Adrenal gland (tissue), 5 donors: ENCODE results near the gene ARL17B.
"Not testable (repeated sequence)": the region's sequence is repeated elsewhere in the genome, so short reads cannot be mapped to it uniquely, and the experiment has no call there.

Source experiments
- POLR2A ChIP-seq, 2 donors: fragments of 450-650 bp; IDR thresholded peaks; one replicate each; pipeline ENCODE4 v1.6.1; 2017; ENCODE audit warnings: antibody characterized with exemption in 2 of 2, mild to moderate bottlenecking in 2 of 2, moderate library complexity in 1 of 2
- TF ChIP-seq, protein P1 (sequence below), 6 experiments: fragments of 450-650 bp in 4 of 6; fragments of 200-600 bp in 2 of 6; sonication (generic) in 1 of 6; IDR thresholded peaks; 1 replicate in 5 of 6; 2 replicates in 1 of 6; pipeline versions ENCODE4 v1.5.1 to v1.8.0; 2016 to 2021; ENCODE audit warnings: antibody characterized with exemption in 6 of 6, mild to moderate bottlenecking in 2 of 6, moderate library complexity in 1 of 6
- donor health status: DM: no; HTN: no; CAD: no.

DNA sequence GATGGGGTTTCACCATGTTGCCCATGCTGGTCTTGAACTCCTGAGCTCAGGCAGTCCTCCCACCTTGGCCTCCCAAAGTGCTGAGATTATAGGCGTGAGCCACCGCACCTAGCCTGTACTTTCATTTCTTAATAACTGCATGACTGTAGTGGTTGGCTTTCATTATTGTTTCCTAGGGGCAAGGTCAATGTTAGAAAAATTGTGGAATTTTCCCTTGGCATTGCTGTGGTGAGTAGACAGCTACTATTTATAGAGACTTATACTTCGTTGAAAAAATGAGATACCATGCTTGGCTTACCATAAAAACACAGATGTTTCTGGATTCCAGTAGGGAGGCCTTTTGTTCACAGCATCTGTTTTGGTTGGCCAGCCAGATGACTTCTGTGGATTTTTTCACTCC lies 39.0 kb upstream of the ARL17B start:
- TF ChIP-seq, protein P1, sequence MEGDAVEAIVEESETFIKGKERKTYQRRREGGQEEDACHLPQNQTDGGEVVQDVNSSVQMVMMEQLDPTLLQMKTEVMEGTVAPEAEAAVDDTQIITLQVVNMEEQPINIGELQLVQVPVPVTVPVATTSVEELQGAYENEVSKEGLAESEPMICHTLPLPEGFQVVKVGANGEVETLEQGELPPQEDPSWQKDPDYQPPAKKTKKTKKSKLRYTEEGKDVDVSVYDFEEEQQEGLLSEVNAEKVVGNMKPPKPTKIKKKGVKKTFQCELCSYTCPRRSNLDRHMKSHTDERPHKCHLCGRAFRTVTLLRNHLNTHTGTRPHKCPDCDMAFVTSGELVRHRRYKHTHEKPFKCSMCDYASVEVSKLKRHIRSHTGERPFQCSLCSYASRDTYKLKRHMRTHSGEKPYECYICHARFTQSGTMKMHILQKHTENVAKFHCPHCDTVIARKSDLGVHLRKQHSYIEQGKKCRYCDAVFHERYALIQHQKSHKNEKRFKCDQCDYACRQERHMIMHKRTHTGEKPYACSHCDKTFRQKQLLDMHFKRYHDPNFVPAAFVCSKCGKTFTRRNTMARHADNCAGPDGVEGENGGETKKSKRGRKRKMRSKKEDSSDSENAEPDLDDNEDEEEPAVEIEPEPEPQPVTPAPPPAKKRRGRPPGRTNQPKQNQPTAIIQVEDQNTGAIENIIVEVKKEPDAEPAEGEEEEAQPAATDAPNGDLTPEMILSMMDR (IDR thresholded peaks at IDR 0.05) = not testable (repeated sequence)
- not testable (repeated sequence) for TF ChIP-seq POLR2A (IDR thresholded peaks at IDR 0.05)
